ENCODE measurements around the gene PLEKHA8. TPM values are rescaled to one million over a fixed set of nuclear protein-coding genes. Genes with fewer than 3 reads are reported as not detected.

The PLEKHA8 gene
- total RNA-seq, 2 donors from 2014 or later = 11.7 to 14.9 TPM

DNA sequence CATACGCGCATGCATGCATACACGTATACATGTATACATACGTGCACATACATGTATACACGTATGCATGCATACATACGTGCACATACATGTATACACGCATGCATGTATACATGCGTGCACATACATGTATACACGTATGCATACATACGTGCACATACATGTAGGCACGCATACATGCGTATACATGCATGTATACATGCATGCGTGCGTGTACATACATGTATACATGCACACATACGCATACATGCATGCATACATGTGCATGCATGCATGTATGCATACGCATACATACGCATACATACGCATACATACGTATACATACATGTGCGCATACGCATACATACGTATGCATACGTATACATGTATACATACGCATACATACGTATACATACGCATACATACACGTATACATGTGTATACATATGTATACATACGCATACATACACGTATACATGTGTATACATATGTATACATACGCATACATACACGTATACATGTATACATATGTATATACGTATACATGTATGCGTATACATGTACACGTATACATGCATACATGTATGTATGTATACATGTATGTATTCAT lies 87.6 kb downstream of the PLEKHA8 start:
- Histone ChIP-seq H3K27ac (no peak overlapping the region), H3K27me3 (no peaks in the 10 kb centered on the region), H3K9ac (ENCODE audit: low read depth in 2 of 2, low read length in 2 of 2) (no peak overlapping the region), H3K36me3 (no peaks in the 10 kb centered on the region), H3K4me1 (no peaks in the 10 kb centered on the region), H3K4me3 (no peak overlapping the region), H3K9me3 (no peaks in the 10 kb centered on the region)
- no peak for TF ChIP-seq CTCF (IDR thresholded peaks at IDR 0.05)
- intact Hi-C loops (cut with DNase I) = no loop called here
- DNase-seq = no peak

GRCh38 chr7:30116771-30117170 lies 88.6 kb downstream of the PLEKHA8 start:
- Histone ChIP-seq H3K27ac (no peak overlapping the region), H3K9me3 (no peaks in the 10 kb centered on the region), H3K9ac (ENCODE audit: low read depth in 2 of 2, low read length in 2 of 2) (no peak overlapping the region), H3K4me1 (no peaks in the 10 kb centered on the region), H3K36me3 (no peaks in the 10 kb centered on the region), H3K27me3 (no peaks in the 10 kb centered on the region), H3K4me3 (no peak overlapping the region)
- DNase-seq = no peak
- intact Hi-C loops (cut with DNase I) = no loop called here
- TF ChIP-seq CTCF (IDR thresholded peaks at IDR 0.05) = no peak

- H3K4me3 ChIP-seq = no peak overlapping the region
- H3K9ac ChIP-seq (ENCODE audit: low read depth in 2 of 2, low read length in 2 of 2) = no peak overlapping the region
- no peak for TF ChIP-seq CTCF (IDR thresholded peaks at IDR 0.05)
- no peaks in the 10 kb centered on the region for H3K9me3 ChIP-seq
- intact Hi-C loops (cut with DNase I) = no loop called here
- H3K36me3 ChIP-seq = no peaks in the 10 kb centered on the region
- no peaks in the 10 kb centered on the region for H3K4me1 ChIP-seq
- H3K27ac ChIP-seq = no peak overlapping the region
- no peaks in the 10 kb centered on the region for H3K27me3 ChIP-seq
- DNase-seq = no peak
Observed at GRCh38 chr7:30117896-30118295, 89.7 kb downstream of the PLEKHA8 start.

GRCh38 chr7:30119890-30120577 lies 91.8 kb downstream of the PLEKHA8 start:
- no peaks in the 10 kb centered on the region for H3K9me3 ChIP-seq
- H3K36me3 ChIP-seq = no peaks in the 10 kb centered on the region
- H3K4me3 ChIP-seq = no peak overlapping the region
- no peak overlapping the region for H3K9ac ChIP-seq (ENCODE audit: low read depth in 2 of 2, low read length in 2 of 2)
- no peak for DNase-seq
- TF ChIP-seq CTCF (IDR thresholded peaks at IDR 0.05) = no peak
- intact Hi-C loops (cut with DNase I) = no loop called here
- no peak overlapping the region for H3K27ac ChIP-seq
- no peaks in the 10 kb centered on the region for H3K27me3 ChIP-seq
- no peaks in the 10 kb centered on the region for H3K4me1 ChIP-seq

GRCh38 chr7:30133736-30134610 lies 105.8 kb downstream of the PLEKHA8 start:
- peak overlapping the region; percentile 21 for H3K27ac ChIP-seq
- TF ChIP-seq CTCF (IDR thresholded peaks at IDR 0.05) = no peak
- no peaks in the 10 kb centered on the region for H3K4me1 ChIP-seq
- peak overlapping the region; percentile 52 for H3K4me3 ChIP-seq
- no peaks in the 10 kb centered on the region for H3K9me3 ChIP-seq
- intact Hi-C loops (cut with DNase I) = no loop called here
- no peaks in the 10 kb centered on the region for H3K36me3 ChIP-seq
- no peak for DNase-seq
- peak overlapping the region in 1 of 2 donors; percentile 65 for H3K9ac ChIP-seq (ENCODE audit: low read depth in 2 of 2, low read length in 2 of 2)
- no peaks in the 10 kb centered on the region for H3K27me3 ChIP-seq
